K562 (cell line): ENCODE results near the gene SYNGR3. TPM values are rescaled to one million over a fixed set of nuclear protein-coding genes. Genes with fewer than 3 reads are reported as not detected.
A peak's percentile ranks its signal among the peaks of the same experiment; 100 is the strongest.

Source experiments
- ARID4B ChIP-seq: sonication (generic); formaldehyde crosslinking; IDR thresholded peaks from 2 replicates; pipeline ENCODE4 v1.8.0; 2022; ENCODE audit warnings: mild to moderate bottlenecking, missing genetic modification reagents
- CBX3 ChIP-seq, 2 experiments: IDR thresholded peaks; 1 replicate in 1 of 2; 2 replicates in 1 of 2; pipeline ENCODE4 v1.6.1; 2012; ENCODE audit warnings: inconsistent platforms in 2 of 2, low read length in 2 of 2, borderline replicate concordance in 1 of 2, control low read depth in 1 of 2
- FOXM1 ChIP-seq, 2 experiments: fragments of 450-650 bp in 1 of 2; sonication (generic) in 1 of 2; formaldehyde crosslinking in 1 of 2; IDR thresholded peaks; 2 replicates each; pipeline versions ENCODE4 v1.6.1 to v1.9.0; 2017 to 2022; ENCODE audit warnings: low read depth in 2 of 2, mild to moderate bottlenecking in 2 of 2, missing genetic modification reagents in 1 of 2, moderate library complexity in 1 of 2
- JUND ChIP-seq, 2 experiments: IDR thresholded peaks; 2 replicates in 1 of 2; 3 replicates in 1 of 2; pipeline ENCODE4 v1.6.1; 2011; ENCODE audit warnings: borderline replicate concordance in 2 of 2, low read depth in 2 of 2, low read length in 2 of 2, improper control_type of control experiment in 1 of 2, missing biosample characterization in 1 of 2, missing genetic modification characterization in 1 of 2, missing genetic modification reagents in 1 of 2
- KLF1 ChIP-seq: fragments of 450-650 bp; IDR thresholded peaks from 2 replicates; pipeline ENCODE4 v1.6.1; 2016; ENCODE audit warnings: missing genetic modification characterization, missing compliant biosample characterization
- PHF8 ChIP-seq: fragments of 200-600 bp; sonication (generic); IDR thresholded peaks from 2 replicates; pipeline ENCODE4 v1.6.1; 2012; ENCODE audit warnings: mixed run types, mild to moderate bottlenecking, inconsistent platforms, low read length, moderate library complexity, borderline replicate concordance
- RAD51 ChIP-seq: fragments of 450-650 bp; IDR thresholded peaks from 2 replicates; pipeline ENCODE4 v1.7.1; 2016; ENCODE audit warnings: low read depth, mild to moderate bottlenecking, borderline replicate concordance
- TAF1 ChIP-seq: IDR thresholded peaks from 2 replicates; pipeline ENCODE4 v1.6.1; 2011; ENCODE audit warnings: mild to moderate bottlenecking, low read length, moderate library complexity; ENCODE audit not compliant: insufficient read depth, control insufficient read depth, severe bottlenecking; ENCODE audit errors: extremely low read depth
- TEAD4 ChIP-seq, 2 experiments: sonication (generic) in 1 of 2; formaldehyde crosslinking in 1 of 2; IDR thresholded peaks; 2 replicates each; pipeline versions ENCODE4 v1.6.1 to v1.8.0; 2012 to 2022; ENCODE audit warnings: borderline replicate concordance in 1 of 2, inconsistent platforms in 1 of 2, low read length in 1 of 2, mild to moderate bottlenecking in 1 of 2, missing genetic modification reagents in 1 of 2
- ZNF282 ChIP-seq: sonication (generic); formaldehyde crosslinking; IDR thresholded peaks from 2 replicates; pipeline ENCODE4 v1.8.1; 2023; ENCODE audit warnings: missing genetic modification reagents
- ZNF431 ChIP-seq: sonication (generic); formaldehyde crosslinking; IDR thresholded peaks from 2 replicates; pipeline ENCODE4 v1.8.0; 2022; ENCODE audit warnings: mild to moderate bottlenecking, missing genetic modification reagents
- ZNF592 ChIP-seq: fragments of 450-650 bp; IDR thresholded peaks from 2 replicates; pipeline ENCODE4 v1.6.1; 2017; ENCODE audit warnings: antibody characterized with exemption, mild to moderate bottlenecking
- ZNF830 ChIP-seq: fragments of 250-450 bp; sonication (Bioruptor Pico); IDR thresholded peaks from 2 replicates; pipeline ENCODE4 v1.5.0; 2021; ENCODE audit warnings: mild to moderate bottlenecking
- polyA plus RNA-seq, 8 experiments: library from polyadenylated mRNA; depleted of rRNA in 4 of 8; stranded (reverse) in 5 of 8; unstranded in 3 of 8; fragments of >200 nt; fragmentation: Nextera tagmentation in 2 of 8; fragmentation: Illumina TruSeq in 1 of 8; extraction: Ambion mirVana in 2 of 8; extraction: Trizol in 1 of 8; gene quantifications; 2 replicates each; pipeline versions ENCODE4 v1.2.1 to v1.2.3, GENCODE V29; 2011 to 2014; ENCODE audit warnings: inconsistent platforms in 1 of 8, missing spikeins in 1 of 8
- total RNA-seq, 7 experiments: library from RNA; depleted of rRNA in 6 of 7; stranded (reverse); fragments of >200 nt in 6 of 7; fragmentation: Illumina TruSeq in 2 of 7; extraction: Trizol in 2 of 7; gene quantifications; 2 replicates each; pipeline versions ENCODE4 v1.2.1 to v1.2.3, GENCODE V29; 2011 to 2021; ENCODE audit warnings: low replicate concordance in 1 of 7

SYNGR3 gene
- total and polyA plus RNA-seq, 9 of the 15 experiments (the other 6 are each of a cell fraction or from before 2014, with no cell fraction given) = 3.7 to 69.2 (median 36.3) TPM

GRCh38 chr16:2009791-2010510 is 20.2 kb downstream of the SYNGR3 start, which contains the start of gene ZNF598 (continued):
- TF ChIP-seq ZNF592 = peak; percentile 92
- TF ChIP-seq RAD51 = 0 out of 2 replicates have a peak, but pooled peaks have one; percentile 13
- TF ChIP-seq JUND (IDR thresholded peaks at IDR 0.05; ENCODE audit: borderline replicate concordance, low read depth, low read length) = peak; percentile 44; the same call in 1 of the 2 replicates
- TF ChIP-seq JUND (tag; IDR thresholded peaks at IDR 0.05; ENCODE audit: borderline replicate concordance, low read depth, low read length) = no peak; the same call in 2 of the 3 replicates
- 0 out of 2 replicates have a peak, but pooled peaks have one; percentile 2 for TF ChIP-seq ZNF282 (CRISPR knock-in tag)
- TF ChIP-seq TEAD4 (IDR thresholded peaks at IDR 0.05; ENCODE audit: low read length) = 0 out of 2 replicates have a peak, but pooled peaks have one; percentile 19
- TF ChIP-seq TEAD4 (CRISPR knock-in tag; IDR thresholded peaks at IDR 0.05; ENCODE audit: borderline replicate concordance) = no peak
- peak in 1 of 2 experiments; percentile 20; a peak in 1 of 3 replicates for TF ChIP-seq CBX3 (IDR thresholded peaks at IDR 0.05; ENCODE audit: borderline replicate concordance in 1 of 2, low read length in 2 of 2)
- TF ChIP-seq PHF8 = peak; percentile 98
- TF ChIP-seq KLF1 (tag) = peak; percentile 82; the same call in 1 of the 2 replicates
- peak; percentile 62; the same call in 1 of the 2 replicates for TF ChIP-seq ZNF431 (CRISPR knock-in tag)
- peak; percentile 85 for TF ChIP-seq ARID4B
- TF ChIP-seq TAF1 = peak; percentile 85
- no peak for TF ChIP-seq FOXM1 (IDR thresholded peaks at IDR 0.05; ENCODE audit: low read depth)
- TF ChIP-seq FOXM1 (CRISPR knock-in tag; IDR thresholded peaks at IDR 0.05; ENCODE audit: low read depth) = 0 out of 2 replicates have a peak, but pooled peaks have one; percentile 72
- TF ChIP-seq ZNF830 (CRISPR knock-in tag) = no peak
